KG1 (cell line): Measurements from ENCODE around the gene PLD5.
"Not testable (repeated sequence)": the region's sequence is repeated elsewhere in the genome, so short reads cannot be mapped to it uniquely, and the experiment has no call there.

Experiments used
- DNase-seq: peaks from one replicate; lab custom pipeline; 2025; lab: John Stamatoyannopoulos, UW

Gene PLD5

DNA sequence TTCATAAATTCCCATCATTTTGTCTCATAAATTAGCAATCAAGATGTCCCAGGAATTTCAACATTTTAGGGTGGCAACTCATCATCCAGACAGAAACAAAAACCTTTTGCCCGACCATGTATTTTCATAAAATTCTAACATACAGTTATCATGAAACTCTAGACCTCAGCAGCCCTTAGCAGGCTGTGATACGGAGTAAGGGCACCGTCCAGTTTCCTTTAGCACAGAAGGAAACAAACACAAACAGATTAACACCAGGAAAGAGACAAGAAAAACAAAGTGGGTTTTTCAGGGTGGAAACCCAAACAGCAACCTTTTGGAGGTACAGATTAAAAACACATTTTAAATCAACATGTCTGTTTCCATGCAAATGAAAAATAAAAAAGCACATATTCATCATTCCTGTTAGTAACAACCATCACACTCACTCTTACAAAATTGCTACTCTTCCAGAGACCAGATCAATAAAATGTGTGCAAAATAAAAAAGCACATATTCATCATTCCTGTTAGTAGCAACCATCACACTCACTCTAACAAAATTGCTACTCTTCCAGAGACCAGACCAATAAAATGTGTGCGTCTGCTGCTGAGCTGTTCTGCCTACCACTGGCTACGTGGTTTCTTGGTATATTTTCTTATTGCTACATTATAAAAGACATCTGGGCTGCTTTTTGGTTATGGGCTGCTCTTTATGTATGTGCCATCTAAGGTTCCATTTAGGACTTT, 241.6 kb downstream of the PLD5 start:
- not testable (repeated sequence) for DNase-seq

DNA sequence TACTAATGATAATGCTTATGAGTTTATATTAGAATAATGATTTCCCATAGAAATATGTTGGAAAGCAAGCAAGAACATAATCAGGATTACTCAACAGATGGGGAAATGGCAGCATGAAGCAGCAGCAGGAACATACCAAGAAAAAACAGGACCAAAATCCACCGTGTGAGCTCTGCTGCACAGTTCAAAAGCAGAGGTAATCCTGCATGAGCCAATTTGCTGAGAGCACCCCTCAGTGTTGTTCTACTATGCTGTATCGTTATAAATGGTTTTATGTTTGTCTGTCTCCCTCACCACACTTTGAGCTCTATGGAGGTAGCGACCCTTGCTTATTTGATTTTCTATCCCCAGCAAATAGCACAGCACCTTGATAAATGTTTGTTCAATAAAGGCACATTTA, 246.1 kb downstream of the PLD5 start:
- DNase-seq: not testable (repeated sequence)

DNA sequence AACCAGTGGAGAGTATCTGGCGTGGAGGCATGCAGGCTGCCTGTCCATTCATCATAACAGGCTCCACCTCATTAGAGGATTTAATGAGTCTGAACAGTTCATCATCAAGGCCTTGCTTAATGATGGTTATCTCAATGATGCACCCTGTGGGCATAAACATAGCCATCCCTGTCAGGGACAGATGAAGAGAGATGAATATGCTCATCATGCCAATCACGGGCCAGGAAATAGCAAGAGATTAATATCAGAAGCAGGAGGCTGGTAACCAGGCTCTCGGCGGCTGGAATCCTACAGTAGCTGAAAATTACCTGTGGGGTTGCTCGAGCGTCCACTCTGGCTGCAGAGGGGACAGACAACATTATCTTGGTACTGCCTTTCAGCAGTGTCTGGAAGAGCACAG, 247.7 kb downstream of the PLD5 start:
- DNase-seq: not testable (repeated sequence)

DNA sequence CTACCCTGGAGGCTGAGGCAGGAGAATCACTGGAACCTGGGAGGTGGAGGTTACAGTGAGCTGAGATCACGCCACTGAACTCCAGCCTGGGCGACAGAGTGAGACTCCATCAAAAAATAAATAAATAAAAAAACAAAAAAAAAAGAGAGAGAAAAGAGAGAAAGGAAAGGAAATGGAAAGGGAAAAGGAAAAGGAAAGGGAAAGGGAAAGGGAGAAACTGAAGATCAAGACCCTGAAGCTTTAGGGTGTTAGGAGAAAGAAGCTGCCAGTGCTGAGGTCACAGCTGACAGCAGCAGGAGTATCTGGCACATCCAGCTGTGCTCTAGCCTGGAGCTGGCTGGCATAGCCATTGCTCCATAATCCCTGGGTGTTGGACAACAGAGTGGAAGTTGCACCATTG, 257.5 kb downstream of the PLD5 start:
- not testable (repeated sequence) for DNase-seq

DNA sequence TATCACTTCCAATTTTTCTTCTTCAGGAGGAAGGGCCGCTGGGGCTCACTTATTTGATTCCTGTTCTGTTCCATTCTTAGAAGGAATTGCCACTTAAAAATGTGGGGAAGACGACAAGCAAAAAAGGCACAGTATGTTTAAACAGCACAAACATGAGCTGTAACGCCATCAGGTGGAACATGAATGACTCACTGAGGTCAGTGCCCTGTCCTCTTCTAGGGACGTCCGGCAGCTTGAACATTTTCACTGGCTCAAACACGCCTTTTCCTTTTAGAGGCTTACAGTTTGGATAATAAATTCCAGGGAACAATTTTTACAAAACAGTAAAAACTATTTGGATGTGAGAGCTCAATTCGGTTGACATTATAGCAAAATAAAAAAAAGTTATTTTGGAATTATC, 260.1 kb downstream of the PLD5 start:
- not testable (repeated sequence) for DNase-seq

DNA sequence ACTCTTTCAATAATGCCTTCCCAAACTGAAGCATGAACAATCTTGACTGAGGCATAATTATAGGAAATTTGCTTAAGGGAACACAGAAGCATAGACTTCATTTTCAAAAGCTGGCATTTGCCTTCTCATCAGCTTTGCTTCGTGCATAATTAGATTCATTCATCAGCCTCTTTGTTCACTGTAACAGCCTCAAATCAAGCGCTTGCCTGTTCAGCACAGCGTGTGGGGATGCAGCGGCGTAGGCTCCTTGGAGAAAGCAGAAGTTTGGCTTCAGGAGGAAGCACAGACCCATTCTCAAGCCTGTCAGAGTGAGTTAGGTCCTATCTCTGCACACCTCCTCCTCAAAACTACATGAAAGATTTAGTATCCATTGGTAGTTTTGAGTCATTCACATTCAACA, 279.2 kb downstream of the PLD5 start:
- DNase-seq: no peak

DNA sequence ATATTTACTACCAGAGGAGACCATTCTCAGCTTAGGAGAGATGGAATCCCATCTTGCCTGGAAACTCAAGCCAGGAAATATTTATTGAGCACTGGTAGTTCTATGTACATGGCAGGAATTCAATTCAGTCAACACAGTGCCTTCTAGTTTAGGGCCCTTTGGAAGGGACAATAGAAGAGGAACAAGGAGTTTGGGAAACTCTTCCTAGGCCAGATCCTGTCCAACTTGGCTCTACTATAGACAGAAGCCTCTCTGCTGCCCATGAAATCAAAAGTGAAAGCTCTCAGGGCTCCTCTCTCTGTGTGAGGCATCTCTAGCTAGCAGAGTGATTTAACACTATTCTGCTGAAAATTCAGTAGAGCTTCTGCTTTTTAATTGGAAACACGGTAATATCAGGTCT, 281.0 kb downstream of the PLD5 start:
- no peak for DNase-seq

DNA sequence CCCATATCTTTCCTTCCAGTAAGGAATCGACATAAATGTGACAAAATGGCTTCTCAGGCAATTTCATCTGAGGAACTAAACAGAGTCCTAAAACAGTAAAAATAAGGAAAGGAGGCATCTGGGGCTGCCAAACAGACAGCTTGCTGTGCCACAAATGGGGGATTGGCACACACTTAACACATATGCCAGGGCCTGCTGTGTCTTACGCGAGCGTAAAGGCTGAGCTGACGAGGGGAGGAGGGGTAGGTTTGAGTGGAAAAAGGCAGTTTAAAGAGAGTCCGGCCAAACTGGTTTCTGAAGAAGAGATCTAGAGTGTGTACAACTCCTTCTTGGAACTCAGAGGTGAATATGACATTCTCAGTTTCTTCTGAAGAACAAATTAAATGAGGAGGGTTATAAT, 281.5 kb downstream of the PLD5 start:
- DNase-seq: no peak

DNA sequence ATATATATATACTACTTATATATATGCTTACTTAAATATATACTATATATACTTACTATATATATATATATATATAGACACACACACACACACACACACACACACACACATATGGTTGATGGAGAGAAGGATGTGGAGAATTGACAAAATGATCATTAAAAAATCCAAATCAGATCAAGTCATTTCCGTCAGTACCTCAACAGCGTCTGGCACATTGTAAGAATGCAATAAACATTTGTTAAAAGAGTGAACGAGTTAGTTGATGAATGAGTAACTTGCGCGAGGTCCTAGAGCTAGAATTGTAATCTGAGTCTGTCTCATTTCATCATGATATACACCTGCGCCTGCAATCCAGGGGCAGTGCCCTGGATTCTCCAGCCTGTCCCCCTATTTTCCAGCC, 282.6 kb downstream of the PLD5 start:
- DNase-seq: no peak

DNA sequence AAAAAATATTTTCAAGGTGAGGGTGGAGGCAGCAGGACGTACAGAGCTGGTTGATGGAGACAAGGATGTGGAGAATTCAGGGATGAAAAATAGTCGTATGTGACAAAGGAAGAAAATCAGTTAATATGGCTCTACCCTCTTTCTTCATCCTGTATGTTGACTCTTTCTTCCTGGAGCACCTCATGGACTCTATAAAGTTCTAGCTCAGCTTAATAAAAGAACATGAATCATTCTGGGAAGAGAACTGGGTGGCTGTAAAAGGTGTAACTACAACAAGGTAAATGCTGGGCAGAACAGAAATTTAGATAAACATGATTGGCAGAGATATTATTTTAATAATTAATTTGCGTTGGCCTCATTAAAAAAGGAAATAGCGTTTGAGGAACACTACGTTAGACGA, 283.8 kb downstream of the PLD5 start:
- no peak for DNase-seq

DNA sequence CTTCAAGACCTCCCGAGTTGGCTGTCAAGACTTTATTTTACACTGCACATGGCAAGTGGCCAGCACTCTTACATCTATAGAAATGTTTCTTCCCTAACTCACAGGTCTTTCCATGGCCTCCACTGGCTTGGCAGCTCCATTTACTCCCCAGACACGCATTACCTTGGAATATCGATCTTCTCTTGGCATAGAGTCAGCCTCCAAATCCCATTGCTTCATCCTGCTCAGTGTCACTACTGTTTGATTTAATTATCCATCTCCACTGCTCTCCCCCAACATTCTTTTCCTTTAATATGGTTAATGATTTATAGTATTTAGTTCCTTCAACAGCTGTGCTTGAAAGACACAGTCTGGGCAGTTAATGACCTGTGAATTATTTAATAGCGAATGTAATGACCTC, 284.4 kb downstream of the PLD5 start:
- no peak for DNase-seq

DNA sequence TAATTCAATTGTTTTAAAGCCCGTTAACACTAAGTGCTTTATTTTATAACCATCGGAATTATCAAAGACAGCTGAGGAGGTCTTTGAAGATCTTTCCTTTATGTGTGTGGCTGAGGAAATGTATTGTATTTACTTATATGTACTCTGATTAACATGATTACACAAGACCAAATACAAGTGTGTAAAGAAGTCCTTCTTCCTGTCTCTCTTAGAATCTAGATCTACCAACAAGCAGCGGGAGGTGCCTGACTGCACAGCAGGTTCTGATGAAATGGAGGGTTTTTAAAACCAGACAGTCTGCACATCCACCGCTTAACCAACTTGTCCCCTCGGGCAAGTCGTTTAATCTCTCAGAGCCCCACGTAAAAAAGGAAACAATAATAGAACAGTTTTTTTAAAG, 285.1 kb downstream of the PLD5 start:
- no peak for DNase-seq

DNA sequence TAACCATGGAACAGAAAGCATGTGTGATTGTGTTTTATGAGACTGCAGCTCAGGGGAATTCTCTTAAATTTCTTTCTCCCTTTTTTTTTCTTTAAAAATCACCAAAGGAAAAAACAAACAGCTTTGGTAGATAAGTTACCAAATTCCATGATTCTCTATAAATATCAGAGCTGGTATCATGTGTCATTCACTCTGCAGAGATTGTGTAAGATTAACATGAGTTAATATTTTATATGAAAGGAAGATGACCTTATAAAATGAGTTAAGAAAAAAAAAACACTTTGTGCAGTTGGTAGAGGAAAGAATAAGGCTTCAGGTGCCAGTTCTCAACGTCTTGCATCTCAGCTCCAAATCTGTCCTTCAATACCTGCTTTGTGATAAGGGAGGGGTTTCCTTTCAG, 287.4 kb downstream of the PLD5 start:
- DNase-seq: no peak

DNA sequence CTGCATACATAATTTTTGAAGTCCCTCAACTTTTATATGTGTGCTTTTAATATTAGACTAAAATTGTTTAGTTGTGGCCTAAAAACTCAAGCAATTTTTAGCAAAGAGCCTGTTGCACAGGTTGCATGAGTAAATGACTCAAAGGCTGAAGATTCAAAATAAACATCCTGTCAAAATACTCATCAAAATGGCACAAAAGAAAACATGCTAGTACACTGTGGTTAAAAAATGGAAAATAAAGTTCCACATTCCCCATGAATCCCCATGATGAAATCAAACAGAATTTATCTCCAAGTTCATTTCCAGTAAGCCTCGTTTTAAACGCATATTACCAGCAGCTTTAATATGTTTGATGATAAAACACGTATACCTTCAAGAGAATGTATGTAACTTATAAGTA, 295.5 kb downstream of the PLD5 start:
- DNase-seq: no peak

DNA sequence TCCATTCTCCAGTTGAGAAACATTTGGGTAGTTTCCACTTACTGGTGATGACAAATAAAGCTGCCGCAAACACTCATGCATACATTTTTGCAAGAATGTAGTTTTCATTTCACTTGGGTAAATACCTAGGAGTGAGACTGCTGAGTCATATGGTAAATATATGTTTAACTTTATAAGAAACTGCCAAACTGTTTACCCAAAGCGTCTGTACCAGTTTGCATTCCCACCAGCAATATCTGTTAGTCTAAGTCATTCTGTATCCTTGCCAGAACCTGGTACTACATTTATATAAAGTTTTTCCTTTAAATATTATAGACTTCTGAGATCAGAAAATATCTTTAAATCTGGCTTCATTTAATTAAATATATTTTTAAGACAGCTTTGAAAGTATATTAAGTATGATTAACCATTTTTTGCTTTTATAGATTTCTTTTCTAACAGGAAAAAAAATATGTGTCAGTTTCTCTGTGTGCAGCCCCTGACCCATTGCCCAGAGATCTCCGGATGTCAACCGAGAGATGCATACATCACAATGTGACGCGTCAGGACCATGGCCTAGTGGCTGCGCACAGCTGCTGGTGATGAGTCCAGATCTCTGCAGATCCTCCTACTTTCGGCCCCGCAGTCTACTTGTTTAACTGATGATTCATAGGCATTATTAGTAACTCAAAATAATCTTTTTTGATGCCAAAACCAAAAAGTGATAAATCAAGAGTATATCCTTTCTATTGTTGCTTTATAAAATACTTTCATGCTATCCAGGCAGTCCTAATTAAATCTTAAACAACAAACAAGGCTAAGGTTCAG, 298.5 kb downstream of the PLD5 start:
- DNase-seq: no peak

DNA sequence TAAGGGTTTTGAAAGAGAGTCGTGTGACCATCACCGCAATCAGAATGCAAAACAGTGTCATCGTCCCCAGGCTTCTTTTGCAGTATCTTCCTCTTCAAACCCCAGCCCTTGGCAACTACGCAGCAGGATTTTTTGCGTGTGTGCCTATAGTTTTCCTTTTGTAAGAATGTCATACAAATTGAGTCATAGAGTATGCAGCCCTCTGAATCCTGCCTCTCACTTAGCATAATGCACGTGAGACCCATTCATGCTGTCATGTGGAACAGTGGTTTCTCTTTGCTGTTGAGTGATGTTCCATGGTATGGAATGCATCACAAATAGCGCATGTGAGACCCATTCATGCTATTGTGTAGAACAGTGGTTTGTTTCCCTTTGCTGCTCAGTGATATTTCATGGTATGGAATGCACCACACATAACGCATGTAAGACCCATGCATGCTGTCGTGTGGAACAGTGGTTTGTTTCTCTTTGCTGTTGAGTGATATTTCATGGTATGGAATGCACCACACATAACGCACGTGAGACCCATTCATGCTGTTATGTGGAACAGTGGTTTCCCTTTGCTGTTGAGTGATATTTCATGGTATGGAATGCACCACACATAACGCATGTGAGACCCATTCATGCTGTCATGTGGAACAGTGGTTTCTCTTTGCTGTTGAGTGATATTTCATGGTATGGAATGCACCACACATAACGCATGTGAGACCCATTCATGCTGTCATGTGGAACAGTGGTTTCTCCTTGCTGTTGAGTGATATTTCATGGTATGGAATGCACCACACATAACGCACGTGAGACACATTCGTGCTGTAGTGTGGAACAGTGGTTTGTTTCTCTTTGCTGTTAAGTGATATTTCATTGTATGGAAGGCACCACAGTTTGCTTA, 299.4 kb downstream of the PLD5 start:
- not testable (repeated sequence) for DNase-seq

DNA sequence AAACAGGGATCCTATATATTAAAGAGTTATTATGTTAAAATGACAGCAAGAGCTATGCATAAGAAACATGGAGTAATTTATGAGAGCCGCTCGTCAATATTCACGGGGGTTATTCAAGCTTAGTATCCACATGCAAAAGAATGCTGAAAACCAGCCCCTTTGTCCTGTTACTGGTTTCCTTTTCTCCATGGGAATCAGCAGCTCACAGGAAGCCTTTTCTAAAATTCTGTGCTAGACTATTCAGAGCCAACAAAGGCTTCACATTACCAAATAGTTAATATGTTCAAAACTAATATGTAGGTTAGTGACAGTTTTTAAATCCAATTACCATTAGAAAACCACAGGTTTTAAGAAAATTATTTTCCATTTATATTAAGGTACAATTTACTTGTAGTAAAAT, 300.0 kb downstream of the PLD5 start:
- DNase-seq: no peak

DNA sequence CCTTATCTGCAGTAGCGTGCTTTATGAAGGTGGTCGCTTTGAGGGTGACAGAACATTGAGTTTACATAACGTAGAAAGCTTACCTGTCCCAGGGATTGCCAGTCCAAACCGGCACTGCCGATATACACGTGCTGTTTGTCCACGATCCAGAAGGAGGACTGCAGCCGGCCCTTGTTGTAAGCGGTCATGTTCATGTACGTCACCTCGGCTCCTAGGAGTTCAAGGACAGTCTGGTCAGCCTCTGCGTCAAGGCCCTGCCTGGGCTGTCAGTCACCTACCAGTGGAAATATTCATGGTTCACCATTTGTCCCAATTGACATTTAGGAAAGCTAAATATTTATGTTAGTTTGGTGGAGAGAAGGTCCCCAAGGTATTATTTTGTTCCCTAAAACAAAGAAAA, 304.6 kb downstream of the PLD5 start:
- DNase-seq: no peak

DNA sequence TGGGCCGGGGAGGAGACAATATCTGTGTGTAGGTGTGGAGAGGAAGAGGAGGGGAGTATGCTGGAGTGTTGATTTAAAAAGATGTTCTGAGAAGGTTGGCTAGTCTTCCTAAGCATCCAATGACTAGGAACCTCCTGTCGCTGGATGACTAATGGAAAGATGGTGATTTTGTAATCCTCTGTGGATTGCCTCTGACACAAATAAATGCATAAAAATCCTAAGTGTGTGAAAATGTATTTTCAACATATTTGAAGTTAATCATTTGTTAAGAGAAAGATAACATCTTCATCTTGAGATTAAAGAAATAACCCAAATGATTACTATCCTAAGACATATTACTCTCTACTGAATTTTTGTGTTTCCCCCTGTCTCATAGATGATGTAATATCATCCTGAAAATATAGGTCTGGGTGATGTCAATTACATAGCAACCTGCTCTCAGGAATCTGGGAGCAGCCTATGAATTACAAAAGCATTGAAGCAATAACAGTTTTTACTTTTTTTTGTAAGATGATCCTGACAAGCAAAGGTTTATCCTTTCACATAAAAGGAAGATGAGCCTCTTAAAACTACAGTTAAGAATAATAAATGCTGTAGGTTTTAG, 305.1 kb downstream of the PLD5 start:
- DNase-seq: no peak

DNA sequence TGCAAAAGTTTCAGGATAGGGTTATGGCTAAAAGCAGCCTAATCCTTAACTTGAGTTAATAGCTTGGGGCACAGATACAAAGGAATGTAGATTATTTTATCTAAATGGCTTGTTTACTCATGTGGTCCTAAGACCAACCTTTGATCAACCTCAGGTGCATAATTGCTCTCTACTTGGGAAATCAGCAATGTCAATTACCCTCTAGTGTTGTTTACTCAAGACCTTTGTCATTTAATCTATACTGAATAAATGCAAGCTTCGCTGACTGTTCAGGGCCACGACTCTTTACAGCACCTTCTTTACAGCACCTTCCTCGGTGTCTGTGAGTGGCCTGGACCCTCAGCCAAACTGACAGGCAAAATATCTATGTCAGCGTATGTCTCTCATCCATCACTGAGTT, 308.1 kb downstream of the PLD5 start:
- DNase-seq: no peak

DNA sequence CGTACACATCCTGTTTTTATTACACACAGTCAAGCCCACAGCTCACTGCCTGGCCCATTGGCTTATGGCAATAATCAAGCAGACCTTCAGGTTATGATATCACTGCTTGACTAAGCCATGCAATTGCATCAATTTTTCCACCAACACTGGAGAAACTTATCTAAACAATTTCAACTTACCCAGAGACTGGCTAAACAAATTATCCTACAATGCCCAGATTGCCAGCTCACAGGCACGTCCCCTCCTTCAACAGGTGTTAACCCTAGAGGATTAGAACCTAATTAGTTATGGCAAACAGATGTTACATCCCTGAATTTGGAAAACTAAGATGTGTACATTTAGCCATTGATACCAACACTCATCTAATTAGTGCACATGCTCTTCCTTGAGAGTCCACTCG, 310.0 kb downstream of the PLD5 start:
- not testable (repeated sequence) for DNase-seq

DNA sequence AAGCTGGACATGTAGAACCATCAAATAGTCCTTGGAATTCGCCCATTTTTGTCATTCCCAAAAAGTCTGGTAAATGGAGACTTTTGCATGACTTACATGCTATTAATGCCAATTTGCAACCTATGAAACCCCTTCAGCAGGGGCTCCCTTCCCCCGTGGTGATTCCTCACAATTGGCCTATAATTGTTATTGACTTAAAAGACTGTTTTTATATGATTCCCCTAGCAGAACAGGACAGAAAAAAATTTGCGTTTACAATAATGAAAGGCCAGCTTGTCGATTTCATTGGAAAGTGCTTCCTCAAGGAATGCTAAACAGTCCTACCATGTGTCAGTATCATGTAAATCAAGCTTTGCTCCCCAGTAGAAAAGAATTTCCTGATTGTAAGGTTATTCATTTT, 311.5 kb downstream of the PLD5 start:
- not testable (repeated sequence) for DNase-seq
